Measurements from ENCODE around the gene SLC7A11.
A peak's percentile ranks its signal among the peaks of the same experiment; 100 is the strongest.

SLC7A11 gene

DNA sequence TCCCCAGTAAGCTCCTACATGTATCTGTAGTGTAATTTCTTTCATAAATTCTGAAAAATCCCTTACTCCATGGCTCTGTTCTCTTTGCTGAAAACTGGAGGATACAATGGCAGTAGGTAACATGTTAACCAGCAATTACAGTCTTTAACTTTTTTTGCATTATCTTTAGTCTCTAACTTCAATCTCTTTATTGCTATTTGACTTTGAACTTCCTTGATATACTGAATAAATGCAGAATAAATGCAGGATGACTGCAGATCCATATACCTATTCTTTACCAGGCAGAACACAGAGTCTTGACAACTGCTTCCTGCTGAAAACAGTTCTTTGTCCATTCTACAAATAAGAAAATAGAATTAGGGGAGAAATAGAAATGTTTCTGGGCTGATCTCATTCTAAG is 101.3 kb downstream of the SLC7A11 start:
- no peak for DNase-seq

DNA sequence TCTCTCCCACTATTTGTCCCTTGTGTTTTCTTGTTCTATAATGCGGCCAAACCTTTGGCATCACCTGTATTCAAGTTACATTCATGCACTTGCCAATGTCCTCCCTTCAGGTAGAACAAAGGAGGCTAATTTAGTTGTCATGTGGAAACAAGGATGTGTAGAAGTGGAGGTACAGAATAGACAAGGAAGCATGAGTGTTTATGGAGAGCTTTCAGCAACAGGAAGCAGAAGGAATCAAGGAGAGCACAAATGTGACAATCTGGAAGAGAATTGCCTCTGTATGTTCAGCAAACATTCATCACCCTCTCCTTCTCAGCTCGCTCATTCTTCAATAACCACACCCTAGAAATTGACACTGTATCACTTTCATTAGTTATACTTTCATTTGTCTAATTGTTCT is 103.4 kb downstream of the SLC7A11 start:
- no peak for DNase-seq

DNA sequence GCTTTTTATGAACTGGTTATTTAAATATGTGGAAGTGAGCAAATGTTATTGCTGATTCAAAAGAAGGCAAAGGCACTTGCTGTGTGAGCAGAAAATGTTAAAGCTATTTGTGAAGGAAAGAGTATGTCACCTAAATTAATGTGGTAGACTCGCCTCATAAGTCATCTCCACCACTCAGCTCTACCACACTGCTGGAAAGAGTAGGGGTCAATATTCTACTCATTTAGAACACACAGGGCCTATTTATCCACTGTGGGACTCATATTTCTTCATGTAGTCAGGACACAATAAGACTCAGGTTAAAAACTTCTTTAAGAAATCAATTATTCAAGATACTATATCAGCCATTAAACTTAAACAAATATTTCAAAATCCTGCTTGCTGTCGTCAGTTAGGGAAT is 106.5 kb downstream of the SLC7A11 start:
- no peak for DNase-seq

DNA sequence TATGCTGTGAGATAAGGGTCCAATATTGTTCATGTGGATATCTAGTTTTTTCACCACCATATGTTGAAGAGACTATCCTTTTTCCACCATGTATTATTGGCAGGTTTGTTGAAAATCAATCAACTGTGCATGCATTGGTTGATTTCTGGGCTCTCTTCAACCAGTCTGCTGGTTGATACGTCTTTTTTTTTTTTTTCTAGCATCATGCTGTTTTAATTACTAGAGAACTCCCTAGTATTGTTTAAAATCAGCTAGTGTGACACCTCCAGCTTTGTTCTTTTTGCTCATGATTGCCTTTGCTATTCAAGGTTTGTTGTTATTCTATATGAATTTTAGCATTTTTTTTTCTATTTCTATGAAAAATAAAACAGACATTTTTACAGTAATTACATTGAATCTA is 123.9 kb downstream of the SLC7A11 start:
- no peak for DNase-seq

DNA sequence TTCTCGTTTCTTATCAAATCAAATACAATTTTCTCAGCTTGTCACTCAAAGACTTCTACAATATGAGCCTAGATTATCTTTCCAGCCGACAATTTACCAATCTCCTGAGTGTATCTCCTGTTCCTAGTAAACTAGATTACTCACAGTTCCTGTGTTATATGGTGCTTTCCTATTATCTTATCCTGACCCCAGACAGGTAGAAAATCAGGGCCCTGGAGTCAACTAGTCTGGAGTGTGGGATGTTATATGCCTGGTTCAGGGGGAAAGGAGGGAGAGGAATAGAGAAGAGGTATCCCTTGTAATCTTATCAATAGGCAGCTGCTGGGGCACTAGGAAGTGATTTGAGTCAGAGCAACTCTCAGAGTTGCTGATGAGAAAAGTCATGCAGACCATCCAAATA is 127.1 kb downstream of the SLC7A11 start:
- no peak for DNase-seq

DNA sequence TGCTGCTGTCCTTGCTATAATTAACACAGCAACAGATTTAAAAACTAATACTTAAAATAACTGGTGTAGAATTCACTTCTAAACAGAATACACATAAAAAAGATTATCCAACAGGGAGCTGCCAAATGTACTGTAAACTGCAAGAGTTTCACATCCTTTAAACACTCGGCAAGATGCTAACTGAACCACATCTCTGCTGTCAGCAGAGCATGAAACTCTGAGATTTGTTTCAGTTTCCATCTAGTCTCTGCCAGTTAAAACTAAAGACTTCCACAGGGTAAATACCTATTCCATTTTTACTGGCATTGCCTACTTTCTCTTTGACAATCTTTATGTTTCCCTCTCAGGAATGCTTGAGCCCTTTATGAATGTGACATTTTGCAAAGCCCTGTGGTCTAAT is 127.7 kb downstream of the SLC7A11 start:
- peak; percentile 50 for DNase-seq
